NCI-H748 (cell line): ENCODE measurements around the gene ADAMTS17.

Source experiments
- DNase-seq: peaks from one replicate; lab custom pipeline; 2025; ENCODE audit not compliant: unreplicated experiment; lab: John Stamatoyannopoulos, UW

The ADAMTS17 gene

GRCh38 chr15:100279446-100279845 is 62.3 kb downstream of the ADAMTS17 start:
- DNase-seq = no peak

- DNase-seq = no peak
Measured at GRCh38 chr15:100278596-100279380, 63.0 kb downstream of the ADAMTS17 start.

- no peak for DNase-seq
Measured at GRCh38 chr15:100277087-100277855, 64.5 kb downstream of the ADAMTS17 start.

GRCh38 chr15:100276506-100276905 is 65.3 kb downstream of the ADAMTS17 start:
- DNase-seq = no peak

- no peak for DNase-seq
Measured at GRCh38 chr15:100275641-100276040, 66.1 kb downstream of the ADAMTS17 start.

GRCh38 chr15:100269831-100270230 is 71.9 kb downstream of the ADAMTS17 start:
- no peak for DNase-seq

GRCh38 chr15:100266166-100266565 is 75.6 kb downstream of the ADAMTS17 start:
- no peak for DNase-seq

GRCh38 chr15:100265641-100266035 is 76.1 kb downstream of the ADAMTS17 start:
- no peak for DNase-seq

- DNase-seq = no peak
Measured at GRCh38 chr15:100264994-100265640, 76.7 kb downstream of the ADAMTS17 start.

GRCh38 chr15:100263721-100264455 is 77.9 kb downstream of the ADAMTS17 start:
- DNase-seq = no peak

GRCh38 chr15:100263031-100263430 is 78.7 kb downstream of the ADAMTS17 start:
- no peak for DNase-seq

- no peak for DNase-seq
Measured at GRCh38 chr15:100261302-100262240, 80.2 kb downstream of the ADAMTS17 start.

- DNase-seq = no peak
Measured at GRCh38 chr15:100259266-100259665, 82.5 kb downstream of the ADAMTS17 start.

GRCh38 chr15:100256970-100257650 is 84.7 kb downstream of the ADAMTS17 start:
- DNase-seq = no peak

GRCh38 chr15:100256101-100256969 is 85.4 kb downstream of the ADAMTS17 start:
- DNase-seq = no peak

- DNase-seq = no peak
Measured at GRCh38 chr15:100255644-100256043, 86.1 kb downstream of the ADAMTS17 start.

GRCh38 chr15:100254691-100255090 is 87.1 kb downstream of the ADAMTS17 start:
- no peak for DNase-seq

GRCh38 chr15:100254285-100254684 is 87.5 kb downstream of the ADAMTS17 start:
- no peak for DNase-seq
